IMR-90 (cell line): ENCODE measurements around the gene PEF1. TPM values are rescaled to one million over a fixed set of nuclear protein-coding genes. Genes with fewer than 3 reads are reported as not detected.

Experiments
- ATAC-seq: fragments of 200-7000 bp; cut with Tn5 transposase; 2 replicates; pipeline ENCODE4 v1.9.1; 2020; ENCODE audit warnings: low read depth, mild to moderate bottlenecking, moderate library complexity
- BruUV-seq: library from RNA; stranded (reverse); fragments of 400-500 nt; replicated peaks from 2 replicates; lab custom pipeline; 2021; lab: Mats Ljungman, UMichigan
- CTCF ChIA-PET: fragments of 300-600 bp; formaldehyde crosslinking; extraction: SDS; loops from one replicate; lab custom pipeline; 2021; ENCODE audit warnings: antibody characterized with exemption; lab: Yijun Ruan, JAX
- POLR2A ChIA-PET: fragments of 300-600 bp; sonication (Branson Sonifier 250); formaldehyde crosslinking; loops from one replicate; lab custom pipeline; 2022; ENCODE audit warnings: antibody characterized with exemption; ENCODE audit not compliant: unreplicated experiment; lab: Charles Lee
- DNase-seq: peaks from one replicate; pipeline ENCODE4 v3.0.0; 2013
- H2AFZ ChIP-seq: replicated peaks from 2 replicates; pipeline ENCODE3; 2013; ENCODE audit warnings: low read length, mild to moderate bottlenecking; ENCODE audit not compliant: poor library complexity
- H2AK5ac ChIP-seq: 2 replicates; pipeline ENCODE4 v1.6.1; 2013; ENCODE audit warnings: low read depth, low read length, inconsistent platforms
- H2AK9ac ChIP-seq: replicated peaks from 2 replicates; pipeline ENCODE3; 2013; ENCODE audit warnings: mild to moderate bottlenecking, low read depth, low read length, moderate library complexity; ENCODE audit not compliant: poor library complexity
- H2BK120ac ChIP-seq: 2 replicates; pipeline ENCODE4 v1.6.1; 2013; ENCODE audit warnings: low read depth, low read length, inconsistent platforms
- H2BK15ac ChIP-seq: 3 replicates; pipeline ENCODE4 v1.6.1; 2013; ENCODE audit warnings: low read depth, low read length, inconsistent platforms
- H2BK20ac ChIP-seq: 2 replicates; pipeline ENCODE4 v1.6.1; 2013; ENCODE audit warnings: low read depth, mild to moderate bottlenecking, inconsistent platforms, low read length, moderate library complexity
- H2BK5ac ChIP-seq: 2 replicates; pipeline ENCODE4 v1.6.1; 2013; ENCODE audit warnings: mild to moderate bottlenecking, low read depth, low read length, inconsistent platforms; ENCODE audit not compliant: poor library complexity, severe bottlenecking
- H3K14ac ChIP-seq: replicated peaks from 2 replicates; pipeline ENCODE4 v1.6.1; 2013; ENCODE audit warnings: low read depth, low read length, inconsistent platforms
- H3K18ac ChIP-seq: 2 replicates; pipeline ENCODE4 v1.6.1; 2013; ENCODE audit warnings: low read depth, low read length, control low read depth
- H3K23ac ChIP-seq: 2 replicates; pipeline ENCODE4 v1.6.1; 2013; ENCODE audit warnings: low read depth, low read length, inconsistent platforms
- H3K27ac ChIP-seq: 2 replicates; pipeline ENCODE4 v1.5.1; 2013; ENCODE audit warnings: mild to moderate bottlenecking, control low read depth, low read length; ENCODE audit not compliant: insufficient read depth
- H3K27me3 ChIP-seq: 2 replicates; pipeline ENCODE4 v1.6.1; 2013; ENCODE audit warnings: low read length; ENCODE audit not compliant: control insufficient read depth, insufficient read depth
- H3K36me3 ChIP-seq: 2 replicates; pipeline ENCODE4 v1.6.1; 2013; ENCODE audit warnings: low read length, mixed read lengths; ENCODE audit not compliant: control insufficient read depth, insufficient read depth
- H3K4ac ChIP-seq: 2 replicates; pipeline ENCODE4 v1.6.1; 2013; ENCODE audit warnings: low read depth, low read length, inconsistent platforms
- H3K4me1 ChIP-seq: 2 replicates; pipeline ENCODE4 v1.6.1; 2013; ENCODE audit warnings: low read length, mixed read lengths; ENCODE audit not compliant: control insufficient read depth, insufficient read depth
- H3K4me2 ChIP-seq: 2 replicates; pipeline ENCODE4 v1.6.1; 2013; ENCODE audit warnings: low read depth, mild to moderate bottlenecking, control low read depth, low read length, moderate library complexity
- H3K4me3 ChIP-seq: 2 replicates; pipeline ENCODE4 v1.5.1; 2013; ENCODE audit warnings: low read depth, mild to moderate bottlenecking, control low read depth, low read length, moderate library complexity; ENCODE audit not compliant: insufficient read depth
- H3K56ac ChIP-seq: 2 replicates; pipeline ENCODE4 v1.6.1; 2013; ENCODE audit warnings: low read length, inconsistent platforms; ENCODE audit not compliant: insufficient read depth; ENCODE audit errors: extremely low read depth
- H3K79me1 ChIP-seq, 2 experiments: 2 replicates each; pipeline ENCODE4 v1.6.1; 2013; ENCODE audit warnings: low read length in 2 of 2, inconsistent platforms in 1 of 2, low read depth in 1 of 2
- H3K9ac ChIP-seq: 2 replicates; pipeline ENCODE4 v1.6.1; 2013; ENCODE audit warnings: low read depth, low read length, control low read depth
- H3K9me1 ChIP-seq: 2 replicates; pipeline ENCODE4 v1.6.1; 2013; ENCODE audit warnings: low read length, inconsistent platforms; ENCODE audit not compliant: insufficient read depth
- H3K9me3 ChIP-seq: 2 replicates; pipeline ENCODE4 v1.6.1; 2013; ENCODE audit warnings: low read length; ENCODE audit not compliant: control insufficient read depth, insufficient read depth
- H4K20me1 ChIP-seq: 2 replicates; pipeline ENCODE4 v1.6.1; 2013; ENCODE audit warnings: low read length, inconsistent platforms; ENCODE audit not compliant: insufficient read depth
- H4K5ac ChIP-seq: 2 replicates; pipeline ENCODE4 v1.6.1; 2013; ENCODE audit warnings: mild to moderate bottlenecking, low read depth, low read length, control low read depth
- H4K8ac ChIP-seq, 2 experiments: 2 replicates each; pipeline ENCODE4 v1.6.1; 2013; ENCODE audit warnings: low read depth in 2 of 2, low read length in 2 of 2, control low read depth in 1 of 2, inconsistent platforms in 1 of 2
- H4K91ac ChIP-seq: 2 replicates; pipeline ENCODE4 v1.6.1; 2013; ENCODE audit warnings: low read depth, low read length, inconsistent platforms; ENCODE audit not compliant: insufficient read depth
- BHLHE40 ChIP-seq: fragments of 150-350 bp; IDR thresholded peaks from 2 replicates; pipeline ENCODE4 v1.6.1; 2016; ENCODE audit warnings: mild to moderate bottlenecking, low read depth, low read length
- CEBPB ChIP-seq: IDR thresholded peaks from 2 replicates; pipeline ENCODE4 v1.6.1; 2012; ENCODE audit warnings: low read depth, low read length, improper control_type of control experiment
- CHD1 ChIP-seq: IDR thresholded peaks from 2 replicates; pipeline ENCODE4 v1.6.1; 2012; ENCODE audit warnings: low read depth, low read length, improper control_type of control experiment
- CTCF ChIP-seq: conservative IDR thresholded peaks from 2 replicates; pipeline ENCODE4 v1.5.1; 2012; ENCODE audit warnings: mild to moderate bottlenecking, low read depth, low read length, improper control_type of control experiment
- ELK1 ChIP-seq: fragments of 150-350 bp; IDR thresholded peaks from 2 replicates; pipeline ENCODE4 v1.6.1; 2016; ENCODE audit warnings: low read depth, mild to moderate bottlenecking, low read length, moderate library complexity, borderline replicate concordance
- FOS ChIP-seq: fragments of 150-350 bp; IDR thresholded peaks from 2 replicates; pipeline ENCODE4 v1.6.1; 2016; ENCODE audit warnings: low read depth, low read length
- MAFK ChIP-seq: IDR thresholded peaks from 2 replicates; pipeline ENCODE4 v1.6.1; 2012; ENCODE audit warnings: low read depth, low read length, improper control_type of control experiment
- MAZ ChIP-seq: IDR thresholded peaks from 2 replicates; pipeline ENCODE4 v1.6.1; 2012; ENCODE audit warnings: low read depth, mild to moderate bottlenecking, low read length, improper control_type of control experiment, moderate library complexity, borderline replicate concordance
- MXI1 ChIP-seq: IDR thresholded peaks from 2 replicates; pipeline ENCODE4 v1.6.1; 2012; ENCODE audit warnings: low read depth, mild to moderate bottlenecking, low read length, moderate library complexity, borderline replicate concordance
- NFE2L2 ChIP-seq: fragments of 150-350 bp; IDR thresholded peaks from 2 replicates; pipeline ENCODE4 v1.6.1; 2016; ENCODE audit warnings: low read depth, mild to moderate bottlenecking, low read length
- POLR2A ChIP-seq: IDR thresholded peaks from 2 replicates; pipeline ENCODE4 v1.6.1; 2012; ENCODE audit warnings: mild to moderate bottlenecking, low read depth, low read length
- RAD21 ChIP-seq: IDR thresholded peaks from 2 replicates; pipeline ENCODE4 v1.6.1; 2012; ENCODE audit warnings: low read length, improper control_type of control experiment
- RCOR1 ChIP-seq: IDR thresholded peaks from 2 replicates; pipeline ENCODE4 v1.6.1; 2012; ENCODE audit warnings: mild to moderate bottlenecking, low read length, improper control_type of control experiment; ENCODE audit not compliant: insufficient replicate concordance
- RFX5 ChIP-seq: IDR thresholded peaks from 2 replicates; pipeline ENCODE4 v1.8.0; 2012; ENCODE audit warnings: low read depth, mild to moderate bottlenecking, low read length, moderate library complexity
- SMC3 ChIP-seq: fragments of 150-350 bp; IDR thresholded peaks from 2 replicates; pipeline ENCODE4 v1.6.1; 2016; ENCODE audit warnings: low read depth, mild to moderate bottlenecking, antibody characterized with exemption, low read length, moderate library complexity
- WGBS, 2 experiments: methylation state at CpG; one replicate each; pipeline versions ENCODE4 v1.1.5 to v1.1.7; 2013; ENCODE audit warnings: missing lambda C conversion rate in 2 of 2; ENCODE audit not compliant: insufficient read length in 1 of 2; ENCODE audit errors: extremely low coverage in 2 of 2; 5-methylcytosine and 5-hydroxymethylcytosine counted together
- dilution Hi-C: fragments of 300-500 bp; cut with HindIII; formaldehyde crosslinking; loops from one replicate; pipeline ENCODE4 v1.14.3; 2018; ENCODE audit warnings: low sequenced_read_pairs; ENCODE audit not compliant: unreplicated experiment
- in situ Hi-C: fragments of 300-500 bp; cut with MboI; formaldehyde crosslinking; loops from 3 replicates; pipeline ENCODE4 v1.14.3; 2019; ENCODE audit warnings: low sequenced_read_pairs, inconsistent platforms, mixed read lengths
- intact Hi-C: fragments of 100-400 bp; cut with micrococcal nuclease; formaldehyde crosslinking; loops from 2 replicates; pipeline ENCODE4 v1.10.0; 2022
- polyA plus RNA-seq, 3 experiments: library from polyadenylated mRNA; depleted of rRNA; stranded (reverse); fragments of >200 nt; gene quantifications; 2 replicates each; pipeline ENCODE4 v1.2.3, GENCODE V29; 2012; ENCODE audit warnings: low replicate concordance in 1 of 3
- total RNA-seq: library from RNA; depleted of rRNA; stranded (reverse); fragments of >200 nt; gene quantifications from 2 replicates; pipeline ENCODE4 v1.2.3, GENCODE V29; 2012
- TF ChIP-seq, protein P1 (sequence below): fragments of 150-350 bp; IDR thresholded peaks from 2 replicates; pipeline ENCODE4 v1.6.1; 2017; ENCODE audit warnings: mild to moderate bottlenecking, antibody characterized with exemption, low read length, low read depth

The PEF1 gene
- total and polyA plus RNA-seq, 2 of the 4 experiments (the other 2 are of a cell fraction): 84.2 to 104 TPM

DNA sequence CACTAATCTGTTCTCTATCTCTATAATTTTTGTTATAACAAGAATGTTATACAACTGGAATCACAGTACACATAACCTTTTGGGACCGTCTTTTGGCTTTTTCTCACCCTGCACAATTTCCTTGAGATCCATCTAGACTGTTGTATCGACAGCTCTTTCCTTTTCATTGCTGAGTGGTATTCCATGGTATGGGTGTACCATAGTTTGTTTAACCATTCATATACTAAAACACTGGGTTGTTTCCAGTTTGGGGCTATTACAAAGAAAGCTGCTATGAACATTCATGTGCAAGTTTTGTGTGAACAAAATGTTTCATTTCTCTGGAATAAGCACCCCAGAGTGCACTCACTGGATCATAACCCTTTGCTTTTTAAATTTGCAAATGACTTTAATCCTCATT, 42.6 kb downstream of the PEF1 start:
- Histone ChIP-seq H3K9me3 (no peaks in the 10 kb centered on the region), H2AK5ac (no peak overlapping the region)
- no CpG with 5 or more reads among the region's 2 CpGs for WGBS, 2 experiments

More for the DNA sequence above, 42.6 kb downstream of the PEF1 start:
- no peak overlapping the region for H3K56ac ChIP-seq
- 0 out of 2 replicates have a peak, but pooled peaks cover 4% of the 10 kb centered on the region for H3K9me1 ChIP-seq
- dilution Hi-C loops: no loop called here
- no peak overlapping the region for H4K8ac ChIP-seq
- H3K4me3 ChIP-seq: no peak overlapping the region
- H2BK15ac ChIP-seq: no peak overlapping the region
- H3K36me3 ChIP-seq: no peaks in the 10 kb centered on the region
- H4K5ac ChIP-seq: no peak overlapping the region
- H3K14ac ChIP-seq: no peak overlapping the region
- intact Hi-C loops: no loop called here
- no peak for ATAC-seq
- DNase-seq: no peak
- no peak for TF ChIP-seq MAZ
- TF ChIP-seq, protein P1, sequence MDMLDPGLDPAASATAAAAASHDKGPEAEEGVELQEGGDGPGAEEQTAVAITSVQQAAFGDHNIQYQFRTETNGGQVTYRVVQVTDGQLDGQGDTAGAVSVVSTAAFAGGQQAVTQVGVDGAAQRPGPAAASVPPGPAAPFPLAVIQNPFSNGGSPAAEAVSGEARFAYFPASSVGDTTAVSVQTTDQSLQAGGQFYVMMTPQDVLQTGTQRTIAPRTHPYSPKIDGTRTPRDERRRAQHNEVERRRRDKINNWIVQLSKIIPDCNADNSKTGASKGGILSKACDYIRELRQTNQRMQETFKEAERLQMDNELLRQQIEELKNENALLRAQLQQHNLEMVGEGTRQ: no peak
- TF ChIP-seq MXI1: no peak
- TF ChIP-seq POLR2A: no peak
- no peak for TF ChIP-seq MAFK
- TF ChIP-seq FOS: no peak
- no peak for TF ChIP-seq CEBPB
- TF ChIP-seq RCOR1: no peak
- no peak for TF ChIP-seq CTCF
- no peak for TF ChIP-seq RAD21
- no peak for TF ChIP-seq BHLHE40
- no peak for TF ChIP-seq RFX5
- no peak for TF ChIP-seq NFE2L2
- no peak for TF ChIP-seq SMC3
- no peak for TF ChIP-seq CHD1
- TF ChIP-seq ELK1: no peak
- no peak overlapping the region for H3K27ac ChIP-seq
- no peak overlapping the region for H3K9ac ChIP-seq
- H3K23ac ChIP-seq: no peak overlapping the region
- H2AFZ ChIP-seq: no peak overlapping the region
- H3K27me3 ChIP-seq: peaks cover 3% of the 10 kb centered on the region
- no peak overlapping the region for H3K4me2 ChIP-seq
- H4K91ac ChIP-seq: no peak overlapping the region
- ChIA-PET CTCF (no interaction called here), POLR2A (no interaction called here)
- no TSS peak for BruUV-seq
- H3K18ac ChIP-seq: no peak overlapping the region
- H3K79me1 ChIP-seq: no peaks in the 10 kb centered on the region
- H4K20me1 ChIP-seq: no peaks in the 10 kb centered on the region
- no peak overlapping the region for H2BK120ac ChIP-seq
- H2BK5ac ChIP-seq: no peak overlapping the region
- H3K4me1 ChIP-seq: no peaks in the 10 kb centered on the region
- no peak overlapping the region for H2AK9ac ChIP-seq
- H3K4ac ChIP-seq: no peak overlapping the region
- in situ Hi-C loops: no loop called here
- H2BK20ac ChIP-seq: no peak overlapping the region
